Liver (tissue), 9 donors: Measurements from ENCODE around the gene SYTL3. TPM values are rescaled to one million over a fixed set of nuclear protein-coding genes. Genes with fewer than 3 reads are reported as not detected.

Experiments
- DNase-seq: peaks from one replicate; pipeline ENCODE4 v3.0.0-alpha.2; 2017; ENCODE audit warnings: low spot score
- H3K27ac ChIP-seq, 2 donors: one replicate each; pipeline ENCODE4 v1.7.0; 2013; ENCODE audit warnings: inconsistent platforms in 2 of 2, low read length in 2 of 2, control low read depth in 1 of 2, low read depth in 1 of 2, mild to moderate bottlenecking in 1 of 2
- H3K27me3 ChIP-seq, 4 donors: one replicate each; pipeline versions ENCODE4 v1.6.1 to v1.7.0; 2013; ENCODE audit warnings: low read length in 3 of 4, inconsistent platforms in 1 of 4, mild to moderate bottlenecking in 1 of 4, moderate library complexity in 1 of 4; ENCODE audit not compliant: control insufficient read depth in 4 of 4, insufficient read depth in 4 of 4
- H3K36me3 ChIP-seq, 4 donors: one replicate each; pipeline versions ENCODE4 v1.6.1 to v1.7.0; 2013; ENCODE audit warnings: low read length in 3 of 4, mild to moderate bottlenecking in 3 of 4, low read depth in 1 of 4, moderate library complexity in 1 of 4; ENCODE audit not compliant: control insufficient read depth in 4 of 4, insufficient read depth in 3 of 4
- H3K4me1 ChIP-seq, 4 donors: one replicate each; pipeline versions ENCODE4 v1.6.1 to v1.7.0; 2013; ENCODE audit warnings: low read length in 3 of 4, mild to moderate bottlenecking in 3 of 4, moderate library complexity in 1 of 4; ENCODE audit not compliant: control insufficient read depth in 4 of 4, insufficient read depth in 4 of 4
- H3K4me3 ChIP-seq, 3 donors: one replicate each; pipeline versions ENCODE4 v1.6.1 to v1.7.0; 2013; ENCODE audit warnings: low read length in 3 of 3, control low read depth in 1 of 3, low read depth in 1 of 3, mild to moderate bottlenecking in 1 of 3
- H3K9ac ChIP-seq, 2 donors: one replicate each; pipeline ENCODE4 v1.7.0; 2013; ENCODE audit warnings: low read length in 2 of 2, mild to moderate bottlenecking in 2 of 2, moderate library complexity in 2 of 2, control low read depth in 1 of 2, low read depth in 1 of 2
- H3K9me3 ChIP-seq, 4 donors: one replicate each; pipeline versions ENCODE4 v1.6.1 to v1.7.0; 2013; ENCODE audit warnings: low read length in 3 of 4; ENCODE audit not compliant: control insufficient read depth in 4 of 4
- EGR1 ChIP-seq, 2 donors: IDR thresholded peaks; 2 replicates each; pipeline ENCODE4 v1.6.1; 2016 to 2018; ENCODE audit warnings: antibody characterized with exemption in 2 of 2, low read depth in 2 of 2
- FOXA1 ChIP-seq: IDR thresholded peaks from 2 replicates; pipeline ENCODE4 v1.6.1; 2016; ENCODE audit warnings: antibody characterized with exemption
- FOXA2 ChIP-seq: IDR thresholded peaks from 2 replicates; pipeline ENCODE4 v1.6.1; 2016; ENCODE audit warnings: antibody characterized with exemption
- GABPA ChIP-seq, 2 donors: IDR thresholded peaks in 1 of 2; conservative IDR thresholded peaks in 1 of 2; 2 replicates each; pipeline ENCODE4 v1.6.1; 2016; ENCODE audit warnings: antibody characterized with exemption in 2 of 2, mild to moderate bottlenecking in 1 of 2, moderate library complexity in 1 of 2
- HNF4A ChIP-seq, 2 donors: conservative IDR thresholded peaks; 2 replicates each; pipeline ENCODE4 v1.6.1; 2016; ENCODE audit warnings: antibody characterized with exemption in 2 of 2, mild to moderate bottlenecking in 2 of 2
- HNF4G ChIP-seq: IDR thresholded peaks from 2 replicates; pipeline ENCODE4 v1.6.1; 2016; ENCODE audit warnings: antibody characterized with exemption
- JUND ChIP-seq, 2 donors: IDR thresholded peaks; 2 replicates each; pipeline ENCODE4 v1.6.1; 2016; ENCODE audit warnings: antibody characterized with exemption in 2 of 2
- NR2F2 ChIP-seq: IDR thresholded peaks from 2 replicates; pipeline ENCODE4 v1.6.1; 2016; ENCODE audit warnings: antibody characterized with exemption
- RAD21 ChIP-seq, 2 donors: IDR thresholded peaks; 2 replicates each; pipeline ENCODE4 v1.6.1; 2016; ENCODE audit warnings: antibody characterized with exemption in 2 of 2, mild to moderate bottlenecking in 2 of 2
- RXRA ChIP-seq, 2 donors: IDR thresholded peaks; 2 replicates each; pipeline ENCODE4 v1.6.1; 2017 to 2018; ENCODE audit warnings: antibody characterized with exemption in 2 of 2, mild to moderate bottlenecking in 1 of 2
- SP1 ChIP-seq: IDR thresholded peaks from 2 replicates; pipeline ENCODE4 v1.6.1; 2018; ENCODE audit warnings: antibody characterized with exemption, mild to moderate bottlenecking
- TAF1 ChIP-seq: conservative IDR thresholded peaks from 2 replicates; pipeline ENCODE4 v1.6.1; 2016; ENCODE audit warnings: antibody characterized with exemption, mild to moderate bottlenecking
- YY1 ChIP-seq: IDR thresholded peaks from 2 replicates; pipeline ENCODE4 v1.6.1; 2016; ENCODE audit warnings: antibody characterized with exemption, mild to moderate bottlenecking
- WGBS: extraction: QIAGEN DNeasy Blood & Tissue Kit; methylation state at CpG from one replicate; pipeline ENCODE4 v1.1.7; 2013; 5-methylcytosine and 5-hydroxymethylcytosine counted together
- polyA plus RNA-seq, 2 donors: library from polyadenylated mRNA; stranded (reverse) in 1 of 2; unstranded in 1 of 2; fragments of 200-250 nt in 1 of 2; fragments of >200 nt in 1 of 2; fragmentation: Nextera tagmentation in 1 of 2; extraction: Ambion mirVana in 1 of 2; gene quantifications; one replicate each; pipeline versions ENCODE4 v1.2.1 to v1.2.3, GENCODE V29; 2013 to 2015
- total RNA-seq, 2 donors: library from RNA; depleted of rRNA; stranded (reverse); fragments of >200 nt; gene quantifications; one replicate each; pipeline ENCODE4 v1.2.3, GENCODE V29; 2014
- TF ChIP-seq, protein P1 (sequence below): fragments of 150-350 bp; IDR thresholded peaks from 2 replicates; pipeline ENCODE4 v1.5.1; 2017; ENCODE audit warnings: improper control_type of control experiment, low read depth, low read length; ENCODE audit not compliant: missing input control
- TF ChIP-seq, protein P2 (sequence below): IDR thresholded peaks from 2 replicates; pipeline ENCODE4 v1.6.1; 2016; ENCODE audit warnings: antibody characterized with exemption
- TF ChIP-seq, protein P3 (sequence below): IDR thresholded peaks from 2 replicates; pipeline ENCODE4 v1.6.1; 2016; ENCODE audit warnings: antibody characterized with exemption
- TF ChIP-seq, protein P4 (sequence below): IDR thresholded peaks from 2 replicates; pipeline ENCODE4 v1.6.1; 2016; ENCODE audit warnings: antibody characterized with exemption, mild to moderate bottlenecking
- TF ChIP-seq, protein P5 (sequence below): IDR thresholded peaks from 2 replicates; pipeline ENCODE4 v1.6.1; 2016; ENCODE audit warnings: antibody characterized with exemption
- donor health status: healthy.
- donor health status: healthy.
- donor health status: healthy.
- donor health status: healthy.
- donor health status: healthy.

The SYTL3 gene
- total and polyA plus RNA-seq, 4 donors = 0.28 to 1.7 (median 0.51) TPM

DNA sequence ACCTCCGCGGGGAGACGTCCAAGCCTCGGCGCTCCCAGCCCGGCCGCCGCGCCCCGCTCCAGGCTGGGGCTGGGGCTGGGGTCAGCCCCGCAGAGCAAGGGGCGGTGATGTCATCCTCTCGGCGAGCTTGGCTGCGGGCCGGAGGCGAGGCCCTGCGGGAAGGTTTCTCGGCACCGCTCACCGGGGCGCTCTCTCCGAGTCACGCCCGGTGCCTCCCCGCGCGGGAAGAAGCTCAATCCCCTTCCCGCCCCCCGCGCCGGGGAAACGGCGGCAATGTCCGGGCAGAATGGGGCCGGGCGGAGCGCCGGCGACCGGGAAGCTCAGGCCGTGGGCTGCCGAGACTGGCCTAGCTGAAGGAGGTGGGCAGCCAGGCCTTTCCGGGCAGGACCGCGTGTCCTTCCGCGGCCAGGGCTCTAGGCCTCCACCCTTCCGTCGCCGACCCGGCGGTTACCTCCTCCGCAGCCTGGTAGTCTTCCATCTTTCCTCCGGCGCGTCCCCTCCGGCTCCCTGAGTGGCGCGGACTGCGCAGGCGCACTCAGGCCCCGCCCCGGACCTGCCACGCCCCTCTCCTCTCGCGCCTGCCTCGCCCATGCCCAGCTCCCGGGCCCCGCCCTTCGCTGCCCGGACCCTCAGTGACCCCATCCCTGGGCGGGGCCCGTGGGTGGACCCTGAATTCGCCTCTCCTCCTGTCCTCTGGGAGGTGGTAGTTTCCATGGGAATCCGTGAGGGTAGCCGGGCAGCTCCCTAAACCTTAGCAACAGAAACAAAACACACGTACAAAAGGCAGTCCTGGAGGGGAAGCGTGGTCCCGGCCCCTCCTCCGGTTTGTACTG, 5.4 kb upstream of the SYTL3 start, which contains the start of gene DYNLT1 (continued):
- TF ChIP-seq EGR1 (IDR thresholded peaks at IDR 0.05; ENCODE audit: low read depth in 2 of 2) = no peak
- peak; percentile 68 to 78 for TF ChIP-seq RXRA (IDR thresholded peaks at IDR 0.05)
- TF ChIP-seq NR2F2 = peak; percentile 13
- TF ChIP-seq YY1 = peak; percentile 94
- TF ChIP-seq, protein P1, sequence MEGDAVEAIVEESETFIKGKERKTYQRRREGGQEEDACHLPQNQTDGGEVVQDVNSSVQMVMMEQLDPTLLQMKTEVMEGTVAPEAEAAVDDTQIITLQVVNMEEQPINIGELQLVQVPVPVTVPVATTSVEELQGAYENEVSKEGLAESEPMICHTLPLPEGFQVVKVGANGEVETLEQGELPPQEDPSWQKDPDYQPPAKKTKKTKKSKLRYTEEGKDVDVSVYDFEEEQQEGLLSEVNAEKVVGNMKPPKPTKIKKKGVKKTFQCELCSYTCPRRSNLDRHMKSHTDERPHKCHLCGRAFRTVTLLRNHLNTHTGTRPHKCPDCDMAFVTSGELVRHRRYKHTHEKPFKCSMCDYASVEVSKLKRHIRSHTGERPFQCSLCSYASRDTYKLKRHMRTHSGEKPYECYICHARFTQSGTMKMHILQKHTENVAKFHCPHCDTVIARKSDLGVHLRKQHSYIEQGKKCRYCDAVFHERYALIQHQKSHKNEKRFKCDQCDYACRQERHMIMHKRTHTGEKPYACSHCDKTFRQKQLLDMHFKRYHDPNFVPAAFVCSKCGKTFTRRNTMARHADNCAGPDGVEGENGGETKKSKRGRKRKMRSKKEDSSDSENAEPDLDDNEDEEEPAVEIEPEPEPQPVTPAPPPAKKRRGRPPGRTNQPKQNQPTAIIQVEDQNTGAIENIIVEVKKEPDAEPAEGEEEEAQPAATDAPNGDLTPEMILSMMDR = no peak
- peak; percentile 9 to 33 for TF ChIP-seq RAD21 (IDR thresholded peaks at IDR 0.05)
- no peak for TF ChIP-seq HNF4G

DNA sequence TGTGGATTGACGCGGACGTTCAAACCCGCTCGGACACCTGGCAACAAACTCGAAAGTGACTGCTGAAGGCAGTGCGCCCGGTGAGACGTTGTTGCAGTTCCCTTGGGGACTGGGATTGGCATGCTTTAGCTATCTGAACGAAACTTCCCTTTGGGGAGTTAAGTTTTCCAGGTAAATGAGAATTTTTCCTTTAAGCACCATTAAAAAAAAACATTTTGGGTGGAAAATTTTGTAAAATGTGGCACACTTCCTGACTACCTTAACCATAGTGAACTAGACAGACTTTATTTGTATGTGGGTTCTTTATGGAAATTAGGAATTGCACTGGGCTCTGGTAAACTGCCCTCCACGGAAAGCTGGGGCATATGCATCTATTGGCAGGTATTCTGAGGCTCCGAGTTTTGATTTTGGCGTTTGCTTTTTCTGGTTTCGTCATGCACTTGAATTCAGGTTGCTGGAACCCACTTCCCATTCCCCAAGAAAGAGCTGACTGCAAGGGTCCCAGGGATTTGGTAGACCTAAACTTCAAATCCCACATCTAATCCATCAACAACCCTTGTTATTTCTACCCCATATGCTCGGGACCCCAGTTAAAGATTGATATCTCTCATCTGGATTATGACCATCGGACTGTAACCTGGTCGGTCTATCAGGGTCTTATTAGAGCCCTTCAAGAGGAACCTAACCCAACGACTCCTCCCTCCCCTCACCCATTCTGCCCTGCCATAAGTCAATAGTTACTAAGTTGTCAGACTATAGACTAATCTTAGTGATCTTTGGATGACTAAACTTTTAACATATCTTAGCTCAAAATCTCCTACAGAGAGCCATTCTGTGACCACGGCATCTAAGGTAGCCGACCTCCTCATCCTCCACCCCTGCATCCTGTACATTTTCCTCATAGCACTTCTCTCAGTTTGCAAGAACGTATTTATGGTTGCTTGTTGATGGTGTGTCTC, 4.5 kb upstream of the SYTL3 start:
- Histone ChIP-seq H3K9ac (peak overlapping the region in 1 of 2 donors; percentile 87), H3K27me3 (no peaks in the 10 kb centered on the region), H3K4me1 (peaks cover 0 to 16% (median 11%) of the 10 kb centered on the region in 4 donors), H3K36me3 (no peaks in the 10 kb centered on the region), H3K27ac (peak overlapping the region; percentile 88 to 98), H3K9me3 (no peaks in the 10 kb centered on the region), H3K4me3 (peak overlapping the region; percentile 68 to 98 (median 94))
- peak; percentile 28 for DNase-seq
- no peak for TF ChIP-seq JUND (IDR thresholded peaks at IDR 0.05)
- TF ChIP-seq, protein P2, sequence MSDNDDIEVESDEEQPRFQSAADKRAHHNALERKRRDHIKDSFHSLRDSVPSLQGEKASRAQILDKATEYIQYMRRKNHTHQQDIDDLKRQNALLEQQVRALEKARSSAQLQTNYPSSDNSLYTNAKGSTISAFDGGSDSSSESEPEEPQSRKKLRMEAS = no peak
- no peak for TF ChIP-seq EGR1 (IDR thresholded peaks at IDR 0.05; ENCODE audit: low read depth in 2 of 2)
- TF ChIP-seq TAF1 = no peak
- no peak for TF ChIP-seq RXRA (IDR thresholded peaks at IDR 0.05)
- TF ChIP-seq, protein P3, sequence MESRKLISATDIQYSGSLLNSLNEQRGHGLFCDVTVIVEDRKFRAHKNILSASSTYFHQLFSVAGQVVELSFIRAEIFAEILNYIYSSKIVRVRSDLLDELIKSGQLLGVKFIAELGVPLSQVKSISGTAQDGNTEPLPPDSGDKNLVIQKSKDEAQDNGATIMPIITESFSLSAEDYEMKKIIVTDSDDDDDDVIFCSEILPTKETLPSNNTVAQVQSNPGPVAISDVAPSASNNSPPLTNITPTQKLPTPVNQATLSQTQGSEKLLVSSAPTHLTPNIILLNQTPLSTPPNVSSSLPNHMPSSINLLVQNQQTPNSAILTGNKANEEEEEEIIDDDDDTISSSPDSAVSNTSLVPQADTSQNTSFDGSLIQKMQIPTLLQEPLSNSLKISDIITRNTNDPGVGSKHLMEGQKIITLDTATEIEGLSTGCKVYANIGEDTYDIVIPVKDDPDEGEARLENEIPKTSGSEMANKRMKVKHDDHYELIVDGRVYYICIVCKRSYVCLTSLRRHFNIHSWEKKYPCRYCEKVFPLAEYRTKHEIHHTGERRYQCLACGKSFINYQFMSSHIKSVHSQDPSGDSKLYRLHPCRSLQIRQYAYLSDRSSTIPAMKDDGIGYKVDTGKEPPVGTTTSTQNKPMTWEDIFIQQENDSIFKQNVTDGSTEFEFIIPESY = no peak
- TF ChIP-seq, protein P4, sequence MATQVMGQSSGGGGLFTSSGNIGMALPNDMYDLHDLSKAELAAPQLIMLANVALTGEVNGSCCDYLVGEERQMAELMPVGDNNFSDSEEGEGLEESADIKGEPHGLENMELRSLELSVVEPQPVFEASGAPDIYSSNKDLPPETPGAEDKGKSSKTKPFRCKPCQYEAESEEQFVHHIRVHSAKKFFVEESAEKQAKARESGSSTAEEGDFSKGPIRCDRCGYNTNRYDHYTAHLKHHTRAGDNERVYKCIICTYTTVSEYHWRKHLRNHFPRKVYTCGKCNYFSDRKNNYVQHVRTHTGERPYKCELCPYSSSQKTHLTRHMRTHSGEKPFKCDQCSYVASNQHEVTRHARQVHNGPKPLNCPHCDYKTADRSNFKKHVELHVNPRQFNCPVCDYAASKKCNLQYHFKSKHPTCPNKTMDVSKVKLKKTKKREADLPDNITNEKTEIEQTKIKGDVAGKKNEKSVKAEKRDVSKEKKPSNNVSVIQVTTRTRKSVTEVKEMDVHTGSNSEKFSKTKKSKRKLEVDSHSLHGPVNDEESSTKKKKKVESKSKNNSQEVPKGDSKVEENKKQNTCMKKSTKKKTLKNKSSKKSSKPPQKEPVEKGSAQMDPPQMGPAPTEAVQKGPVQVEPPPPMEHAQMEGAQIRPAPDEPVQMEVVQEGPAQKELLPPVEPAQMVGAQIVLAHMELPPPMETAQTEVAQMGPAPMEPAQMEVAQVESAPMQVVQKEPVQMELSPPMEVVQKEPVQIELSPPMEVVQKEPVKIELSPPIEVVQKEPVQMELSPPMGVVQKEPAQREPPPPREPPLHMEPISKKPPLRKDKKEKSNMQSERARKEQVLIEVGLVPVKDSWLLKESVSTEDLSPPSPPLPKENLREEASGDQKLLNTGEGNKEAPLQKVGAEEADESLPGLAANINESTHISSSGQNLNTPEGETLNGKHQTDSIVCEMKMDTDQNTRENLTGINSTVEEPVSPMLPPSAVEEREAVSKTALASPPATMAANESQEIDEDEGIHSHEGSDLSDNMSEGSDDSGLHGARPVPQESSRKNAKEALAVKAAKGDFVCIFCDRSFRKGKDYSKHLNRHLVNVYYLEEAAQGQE = no peak
- no peak for TF ChIP-seq HNF4A (conservative IDR thresholded peaks at IDR 0.05)
- TF ChIP-seq, protein P5, sequence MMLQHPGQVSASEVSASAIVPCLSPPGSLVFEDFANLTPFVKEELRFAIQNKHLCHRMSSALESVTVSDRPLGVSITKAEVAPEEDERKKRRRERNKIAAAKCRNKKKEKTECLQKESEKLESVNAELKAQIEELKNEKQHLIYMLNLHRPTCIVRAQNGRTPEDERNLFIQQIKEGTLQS = no peak
- peak; percentile 7 for TF ChIP-seq SP1
- peak in 1 of 2 donors; percentile 3 for TF ChIP-seq RAD21 (IDR thresholded peaks at IDR 0.05)
- TF ChIP-seq GABPA (IDR thresholded peaks at IDR 0.05 in 1 of 2, conservative IDR thresholded peaks at IDR 0.05 in 1 of 2) = peak in 1 of 2 donors; percentile 0
- TF ChIP-seq, protein P1 = no peak
- TF ChIP-seq FOXA2 = no peak
- no peak for TF ChIP-seq HNF4G
- peak; percentile 4 for TF ChIP-seq NR2F2
- no peak for TF ChIP-seq YY1
- no peak for TF ChIP-seq FOXA1
- WGBS = 29% methylated on average over 21 of the region's 21 CpGs
